HCT116 (cell line): ENCODE measurements around the gene IL36A. TPM values are rescaled to one million over a fixed set of nuclear protein-coding genes. Genes with fewer than 3 reads are reported as not detected.

Experiments used
- ATAC-seq: fragments of 200-7000 bp; cut with Tn5 transposase; 2 replicates; pipeline ENCODE4 v1.9.1; 2020; ENCODE audit warnings: mild to moderate bottlenecking, moderate library complexity
- BruUV-seq: library from RNA; stranded (reverse); fragments of 400-500 nt; replicated peaks from 2 replicates; lab custom pipeline; 2021; lab: Mats Ljungman, UMichigan
- CTCF ChIA-PET: fragments of 300-600 bp; sonication (Branson Sonifier 250); formaldehyde crosslinking; loops from one replicate; lab custom pipeline; 2021; ENCODE audit warnings: antibody characterized with exemption; lab: Charles Lee
- POLR2A ChIA-PET: fragments of 300-600, 350-600 bp; sonication (Branson Sonifier 250); formaldehyde crosslinking; loops from one replicate; lab custom pipeline; 2021; ENCODE audit warnings: antibody characterized with exemption; lab: Charles Lee
- RAD21 ChIA-PET, 2 experiments: fragments of 300-600 bp; sonication (Branson Sonifier 250); formaldehyde crosslinking; loops; one replicate each; lab custom pipeline; 2023; ENCODE audit warnings: low total read pairs in 2 of 2; ENCODE audit not compliant: uncharacterized antibody in 2 of 2, unreplicated experiment in 2 of 2, low non-redundant PET in 1 of 2; lab: Charles Lee
- DNase-seq: peaks from one replicate; pipeline ENCODE4 v3.0.0-alpha.2; 2010; ENCODE audit warnings: low read depth, low spot score
- H2AFZ ChIP-seq: fragments of 200-600 bp; shearing (Covaris generic), sonication (generic); 2 replicates; pipeline ENCODE4 v1.6.1; 2017; ENCODE audit warnings: low read depth, mixed run types, mixed read lengths, antibody characterized with exemption, low read length; ENCODE audit not compliant: poor library complexity, severe bottlenecking
- H3K27ac ChIP-seq: 2 replicates; pipeline ENCODE4 v1.5.1; 2012; ENCODE audit warnings: low read depth, low read length
- H3K27me3 ChIP-seq: fragments of 200-600 bp; sonication (generic); 2 replicates; pipeline ENCODE4 v1.6.1; 2016; ENCODE audit warnings: mixed run types, low read length, mixed read lengths; ENCODE audit not compliant: insufficient read depth
- H3K36me3 ChIP-seq, 2 experiments: fragments of 200-500 bp in 1 of 2; fragments of 200-600 bp in 1 of 2; sonication (Bioruptor generic) in 1 of 2; sonication (generic) in 1 of 2; 2 replicates each; pipeline versions ENCODE4 v1.5.1 to v1.6.1; 2014 to 2016; ENCODE audit warnings: low read length in 2 of 2, inconsistent platforms in 1 of 2, mixed read lengths in 1 of 2, mixed run types in 1 of 2; ENCODE audit not compliant: insufficient read depth in 2 of 2, control insufficient read depth in 1 of 2
- H3K4me1 ChIP-seq, 2 experiments: fragments of 200-600 bp in 1 of 2; sonication (generic) in 1 of 2; 2 replicates each; pipeline versions ENCODE4 v1.5.1 to v1.6.1; 2012 to 2017; ENCODE audit warnings: low read length in 2 of 2, inconsistent platforms in 1 of 2, mild to moderate bottlenecking in 1 of 2, mixed read lengths in 1 of 2, mixed run types in 1 of 2, moderate library complexity in 1 of 2; ENCODE audit not compliant: insufficient read depth in 2 of 2, control insufficient read depth in 1 of 2
- H3K4me2 ChIP-seq: fragments of 200-600 bp; sonication (generic); 2 replicates; pipeline ENCODE4 v1.6.1; 2017; ENCODE audit warnings: mixed run types, low read length, mixed read lengths
- H3K4me3 ChIP-seq, 2 experiments: fragments of 200-600 bp in 1 of 2; sonication (generic) in 1 of 2; replicated peaks in 1 of 2; 2 replicates each; pipeline ENCODE4 v1.5.1; 2011 to 2016; ENCODE audit warnings: low read length in 2 of 2, control low read depth in 1 of 2, low read depth in 1 of 2, mild to moderate bottlenecking in 1 of 2, mixed read lengths in 1 of 2, mixed run types in 1 of 2
- H3K79me2 ChIP-seq: fragments of 200-600 bp; sonication (generic); 2 replicates; pipeline ENCODE4 v1.6.1; 2017; ENCODE audit warnings: mild to moderate bottlenecking, mixed run types, low read length, moderate library complexity, mixed read lengths; ENCODE audit not compliant: insufficient read depth
- H3K9ac ChIP-seq: fragments of 200-600 bp; sonication (generic); 2 replicates; pipeline ENCODE4 v1.6.1; 2016; ENCODE audit warnings: low read length, mixed read lengths
- H3K9me2 ChIP-seq: fragments of 200-600 bp; sonication (generic), shearing (Covaris generic); 2 replicates; pipeline ENCODE4 v1.6.1; 2017; ENCODE audit warnings: mixed run types, mild to moderate bottlenecking, moderate library complexity; ENCODE audit not compliant: insufficient read depth
- H3K9me3 ChIP-seq, 2 experiments: fragments of 200-500 bp in 1 of 2; fragments of 200-600 bp in 1 of 2; sonication (Bioruptor generic) in 1 of 2; sonication (generic) in 1 of 2; 2 replicates each; pipeline ENCODE4 v1.6.1; 2014 to 2017; ENCODE audit warnings: low read length in 2 of 2, mixed read lengths in 2 of 2, inconsistent platforms in 1 of 2, low read depth in 1 of 2, mild to moderate bottlenecking in 1 of 2, mixed run types in 1 of 2, moderate library complexity in 1 of 2; ENCODE audit not compliant: control insufficient read depth in 1 of 2, insufficient read depth in 1 of 2
- H4K20me1 ChIP-seq: fragments of 200-600 bp; sonication (generic), shearing (Covaris generic); 2 replicates; pipeline ENCODE4 v1.6.1; 2017; ENCODE audit warnings: mixed run types, mild to moderate bottlenecking, moderate library complexity; ENCODE audit not compliant: insufficient read depth
- ATF3 ChIP-seq: IDR thresholded peaks from 2 replicates; pipeline ENCODE4 v1.6.1; 2012
- CBX3 ChIP-seq: IDR thresholded peaks from 2 replicates; pipeline ENCODE4 v1.6.1; 2012; ENCODE audit warnings: low read depth
- CTCF ChIP-seq, 3 experiments: fragments of 200-600 bp in 1 of 3; sonication (generic) in 1 of 3; IDR thresholded peaks in 2 of 3; conservative IDR thresholded peaks in 1 of 3; 2 replicates each; pipeline ENCODE4 v1.5.1; 2012 to 2017; ENCODE audit warnings: low read depth in 2 of 3, low read length in 2 of 3, antibody characterized with exemption in 1 of 3, borderline replicate concordance in 1 of 3, control low read depth in 1 of 3, mild to moderate bottlenecking in 1 of 3, mixed read lengths in 1 of 3, mixed run types in 1 of 3, moderate library complexity in 1 of 3; ENCODE audit not compliant: insufficient read depth in 1 of 3
- ELF1 ChIP-seq: IDR thresholded peaks from 2 replicates; pipeline ENCODE4 v1.6.1; 2012; ENCODE audit warnings: low read depth, borderline replicate concordance
- FOSL1 ChIP-seq: IDR thresholded peaks from 2 replicates; pipeline ENCODE4 v1.6.1; 2012; ENCODE audit warnings: low read depth
- JUND ChIP-seq: IDR thresholded peaks from 2 replicates; pipeline ENCODE4 v1.6.1; 2012
- POLR2A ChIP-seq: IDR thresholded peaks from 2 replicates; pipeline ENCODE4 v1.7.0; 2011; ENCODE audit warnings: borderline replicate concordance; ENCODE audit not compliant: insufficient read depth, insufficient read length; ENCODE audit errors: extremely low read depth
- RAD21 ChIP-seq: IDR thresholded peaks from 2 replicates; pipeline ENCODE4 v1.6.1; 2012; ENCODE audit warnings: low read depth, mild to moderate bottlenecking
- SIN3A ChIP-seq: IDR thresholded peaks from 2 replicates; pipeline ENCODE4 v1.6.1; 2012; ENCODE audit warnings: low read depth
- SP1 ChIP-seq: IDR thresholded peaks from 2 replicates; pipeline ENCODE4 v1.6.1; 2012; ENCODE audit warnings: low read depth
- SRF ChIP-seq: IDR thresholded peaks from 2 replicates; pipeline ENCODE4 v1.6.1; 2012; ENCODE audit warnings: low read depth
- TCF7L2 ChIP-seq: IDR thresholded peaks from 2 replicates; pipeline ENCODE4 v1.7.0; 2011; ENCODE audit warnings: borderline replicate concordance, inconsistent platforms; ENCODE audit not compliant: insufficient read depth, insufficient read length; ENCODE audit errors: extremely low read depth
- YY1 ChIP-seq: IDR thresholded peaks from 2 replicates; pipeline ENCODE4 v1.6.1; 2011; ENCODE audit warnings: low read length, low read depth, moderate library complexity, mild to moderate bottlenecking; ENCODE audit not compliant: insufficient replicate concordance; ENCODE audit errors: extremely low read depth
- ZFX ChIP-seq: fragments of 450-650 bp; IDR thresholded peaks from 2 replicates; pipeline ENCODE4 v1.6.1; 2017
- ZNF274 ChIP-seq: fragments of 200-500 bp; sonication (Bioruptor generic); IDR thresholded peaks from 2 replicates; pipeline ENCODE4 v1.6.1; 2014; ENCODE audit warnings: mild to moderate bottlenecking, low read depth, low read length, inconsistent platforms
- intact Hi-C: fragments of 100-400 bp; cut with micrococcal nuclease; formaldehyde crosslinking; loops from 2 replicates; pipeline ENCODE4 v1.10.0; 2022
- total RNA-seq: library from RNA; stranded (reverse); gene quantifications from one replicate; pipeline ENCODE4 v1.2.1, GENCODE V29; 2021; ENCODE audit not compliant: unreplicated experiment

IL36A gene
- total RNA-seq, 1 experiment from 2014 or later = not detected

DNA sequence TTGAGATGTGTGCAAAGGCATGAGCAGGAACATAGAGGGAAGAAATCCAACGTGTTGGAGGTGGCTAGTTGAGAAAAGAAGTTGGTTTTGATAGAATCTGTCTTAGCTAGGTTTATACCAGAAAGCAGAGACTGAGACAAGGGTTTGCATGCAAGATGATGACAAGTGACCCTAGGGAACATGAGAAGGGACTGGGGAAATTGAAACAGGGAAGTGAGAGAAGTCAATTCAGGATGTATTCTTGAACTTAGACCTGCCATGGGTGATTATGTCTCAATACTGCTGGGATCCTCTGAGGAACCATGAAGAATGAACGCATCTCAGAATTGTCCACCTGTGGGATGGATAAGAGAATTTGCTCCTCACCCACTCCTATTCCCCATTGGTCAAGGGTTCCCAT is 20.5 kb downstream of the IL36A start:
- ChIA-PET POLR2A (no interaction called here), CTCF (no interaction called here), RAD21 (no interaction called here)
- no peaks in the 10 kb centered on the region for H4K20me1 ChIP-seq
- H3K79me2 ChIP-seq = no peaks in the 10 kb centered on the region
- H3K36me3 ChIP-seq = no peaks in the 10 kb centered on the region
- H3K27ac ChIP-seq = no peak overlapping the region
- DNase-seq (no peak), ATAC-seq (no peak)
- H3K4me2 ChIP-seq = no peak overlapping the region
- H3K4me1 ChIP-seq = no peaks in the 10 kb centered on the region
- H2AFZ ChIP-seq = no peak overlapping the region
- BruUV-seq = no TSS peak
- H3K27me3 ChIP-seq = peaks cover 77% of the 10 kb centered on the region
- no peak for TF ChIP-seq TCF7L2
- no peak for TF ChIP-seq CBX3
- no peak for TF ChIP-seq ZNF274
- no peak for TF ChIP-seq YY1
- TF ChIP-seq FOSL1 = no peak
- TF ChIP-seq POLR2A = no peak
- TF ChIP-seq ELF1 = no peak
- TF ChIP-seq SP1 = no peak
- no peak for TF ChIP-seq SRF
- TF ChIP-seq ATF3 = no peak
- TF ChIP-seq SIN3A = no peak
- no peak for TF ChIP-seq JUND
- no peak for TF ChIP-seq RAD21
- no peak for TF ChIP-seq CTCF (IDR thresholded peaks at IDR 0.05 in 2 of 3, conservative IDR thresholded peaks at IDR 0.05 in 1 of 3; ENCODE audit: borderline replicate concordance in 1 of 3, insufficient read depth in 1 of 3, low read depth in 2 of 3, low read length in 2 of 3)
- no peak for TF ChIP-seq ZFX
- H3K9me2 ChIP-seq = no peaks in the 10 kb centered on the region
- no peak overlapping the region for H3K9ac ChIP-seq
- intact Hi-C loops = no loop called here
- no peak overlapping the region for H3K4me3 ChIP-seq
- H3K9me3 ChIP-seq = no peaks in the 10 kb centered on the region
